SU-DHL-6 (cell line): ENCODE results near the gene SDCBP2.
A peak's percentile ranks its signal among the peaks of the same experiment; 100 is the strongest.

Experiments
- H2AFZ ChIP-seq: fragments of 200-600 bp; sonication (generic); 2 replicates; pipeline ENCODE4 v1.6.1; 2014; ENCODE audit warnings: low read depth, mild to moderate bottlenecking, moderate library complexity, mixed read lengths, antibody characterized with exemption, low read length; ENCODE audit not compliant: severe bottlenecking
- H3F3A ChIP-seq: fragments of 200-600 bp; shearing (Covaris generic); 2 replicates; pipeline ENCODE4 v1.6.0; 2016; ENCODE audit warnings: antibody characterized with exemption, mild to moderate bottlenecking; ENCODE audit not compliant: insufficient read depth
- H3K27ac ChIP-seq: fragments of 200-600 bp; sonication (generic); 2 replicates; pipeline ENCODE4 v1.5.1; 2016; ENCODE audit warnings: low read depth, mild to moderate bottlenecking, low read length, moderate library complexity, mixed read lengths
- H3K27me3 ChIP-seq: fragments of 200-600 bp; sonication (generic), shearing (Covaris generic); 2 replicates; pipeline ENCODE4 v1.6.0; 2014; ENCODE audit warnings: mild to moderate bottlenecking, low read length
- H3K36me3 ChIP-seq: fragments of 200-600 bp; sonication (generic); 2 replicates; pipeline ENCODE4 v1.6.1; 2014; ENCODE audit warnings: mild to moderate bottlenecking, low read length, mixed read lengths
- H3K4me2 ChIP-seq: fragments of 300-600, 200-600 bp; shearing (Covaris generic), sonication (generic); 2 replicates; pipeline ENCODE4 v1.6.0; 2014; ENCODE audit warnings: low read length, low read depth, mild to moderate bottlenecking; ENCODE audit not compliant: poor library complexity, severe bottlenecking
- H3K4me3 ChIP-seq: fragments of 200-600 bp; sonication (generic); 2 replicates; pipeline ENCODE4 v1.5.1; 2014; ENCODE audit warnings: antibody characterized with exemption, low read length, mild to moderate bottlenecking, mixed read lengths; ENCODE audit not compliant: insufficient read depth, poor library complexity, severe bottlenecking
- H3K79me2 ChIP-seq: fragments of 200-600 bp; sonication (generic); 2 replicates; pipeline ENCODE4 v1.6.1; 2014; ENCODE audit warnings: mild to moderate bottlenecking, low read length, moderate library complexity; ENCODE audit not compliant: insufficient read depth
- H3K9ac ChIP-seq: fragments of 200-600 bp; sonication (generic); 2 replicates; pipeline ENCODE4 v1.7.0; 2014; ENCODE audit warnings: mild to moderate bottlenecking, low read length
- H3K9me2 ChIP-seq: fragments of 200-600 bp; sonication (generic); replicated peaks from 2 replicates; pipeline ENCODE4 v1.6.1; 2014; ENCODE audit warnings: low read length; ENCODE audit not compliant: insufficient read depth
- H3K9me3 ChIP-seq: fragments of 200-600 bp; sonication (generic); 2 replicates; pipeline ENCODE4 v1.6.1; 2014; ENCODE audit warnings: low read length, mixed read lengths; ENCODE audit not compliant: insufficient read depth
- H4K20me1 ChIP-seq: fragments of 200-600 bp; sonication (generic); 2 replicates; pipeline ENCODE4 v1.6.1; 2014; ENCODE audit warnings: low read depth, mild to moderate bottlenecking, antibody characterized with exemption, low read length, moderate library complexity, mixed read lengths
- EZH2phosphoT487 ChIP-seq: fragments of 200-600 bp; sonication (generic), shearing (Covaris generic); conservative IDR thresholded peaks from 2 replicates; pipeline ENCODE4 v1.6.1; 2018; ENCODE audit warnings: mild to moderate bottlenecking, antibody characterized with exemption, low read length, moderate library complexity, mixed read lengths
- TF ChIP-seq, protein P1 (sequence below): fragments of 200-600 bp; sonication (generic); IDR thresholded peaks from one replicate; pipeline ENCODE4 v1.5.1; 2017; ENCODE audit warnings: antibody characterized with exemption, mild to moderate bottlenecking, low read length, moderate library complexity; ENCODE audit not compliant: insufficient read depth, poor library complexity, severe bottlenecking

The SDCBP2 gene

DNA sequence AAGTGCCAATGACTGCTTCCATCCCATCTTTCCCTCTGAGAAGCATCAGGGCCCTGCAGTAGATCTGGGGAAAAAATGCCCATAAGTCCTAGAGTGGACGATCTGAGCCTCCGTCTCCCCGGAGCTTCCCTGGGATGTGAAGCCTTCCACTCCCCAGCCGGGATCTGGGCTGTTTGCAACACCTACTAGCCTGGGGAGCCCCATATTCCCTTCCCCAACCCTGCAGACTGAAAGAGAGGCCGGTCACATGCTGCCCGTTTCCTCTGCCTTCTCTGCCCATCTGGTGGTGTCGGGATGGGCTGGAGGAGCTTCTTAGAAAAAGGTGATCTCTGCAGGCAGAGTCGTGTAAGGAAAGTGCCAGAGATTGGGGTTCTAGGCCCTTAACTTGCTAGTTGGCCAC lies 61.8 kb downstream of the SDCBP2 start:
- Histone ChIP-seq H3K4me2 (no peak overlapping the region), H2AFZ (no peak overlapping the region), H3K4me3 (no peak overlapping the region)

DNA sequence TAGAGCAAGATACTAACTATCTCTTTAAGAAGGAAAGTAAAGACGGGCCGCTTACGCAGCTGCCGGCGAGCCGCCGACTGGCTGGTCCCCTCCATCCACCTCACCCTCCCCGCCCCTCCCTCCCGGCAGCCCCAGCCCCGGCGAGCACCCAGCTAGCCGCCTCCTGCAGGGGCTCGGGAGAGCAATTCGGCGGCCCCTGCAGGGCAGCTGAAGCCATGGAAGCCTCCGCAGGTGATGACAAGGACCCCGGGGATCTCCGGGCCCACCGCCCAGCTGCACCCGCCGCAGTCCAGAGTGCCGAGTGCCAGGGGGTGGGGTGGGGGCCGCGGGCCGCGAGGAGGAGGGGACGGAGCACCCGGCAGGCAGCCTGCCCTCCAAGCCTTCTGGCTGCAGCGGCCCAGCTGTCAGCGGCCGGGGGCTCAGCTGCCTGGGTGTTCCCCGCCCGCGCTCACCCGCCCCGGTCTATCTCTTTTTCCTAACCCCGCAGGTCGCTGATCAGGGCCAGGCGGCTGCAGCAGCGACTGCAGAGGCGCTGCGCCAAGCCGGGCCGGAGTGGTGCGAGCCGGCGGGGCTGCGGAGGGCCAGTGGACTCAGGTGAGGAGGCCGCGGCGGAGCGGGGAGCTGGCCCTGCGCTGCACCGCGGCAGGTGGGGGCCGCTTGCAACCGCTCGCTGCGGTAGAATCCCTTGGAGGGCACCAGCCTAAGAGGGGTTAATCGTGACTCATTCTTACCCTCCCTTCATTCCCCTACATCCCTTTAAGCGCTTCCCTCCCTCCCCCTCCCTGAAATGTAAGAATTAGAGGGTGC lies 62.6 kb downstream of the SDCBP2 start, which contains the start of gene SNPH:
SNPH (plus strand) TSS at position 128 of the 807 bp plus-strand sequence. CDS start 29,946 bp downstream, outside the sequence.
- H3K9ac ChIP-seq: 0 out of 2 replicates have a peak within 1 kb of the TSS, but pooled peaks have one; percentile 14
- H2AFZ ChIP-seq: peak within 1 kb of the TSS; percentile 60
- no peaks in the 10 kb centered on the region for H3K36me3 ChIP-seq
- no peak for TF ChIP-seq EZH2phosphoT487
- TF ChIP-seq, protein P1, sequence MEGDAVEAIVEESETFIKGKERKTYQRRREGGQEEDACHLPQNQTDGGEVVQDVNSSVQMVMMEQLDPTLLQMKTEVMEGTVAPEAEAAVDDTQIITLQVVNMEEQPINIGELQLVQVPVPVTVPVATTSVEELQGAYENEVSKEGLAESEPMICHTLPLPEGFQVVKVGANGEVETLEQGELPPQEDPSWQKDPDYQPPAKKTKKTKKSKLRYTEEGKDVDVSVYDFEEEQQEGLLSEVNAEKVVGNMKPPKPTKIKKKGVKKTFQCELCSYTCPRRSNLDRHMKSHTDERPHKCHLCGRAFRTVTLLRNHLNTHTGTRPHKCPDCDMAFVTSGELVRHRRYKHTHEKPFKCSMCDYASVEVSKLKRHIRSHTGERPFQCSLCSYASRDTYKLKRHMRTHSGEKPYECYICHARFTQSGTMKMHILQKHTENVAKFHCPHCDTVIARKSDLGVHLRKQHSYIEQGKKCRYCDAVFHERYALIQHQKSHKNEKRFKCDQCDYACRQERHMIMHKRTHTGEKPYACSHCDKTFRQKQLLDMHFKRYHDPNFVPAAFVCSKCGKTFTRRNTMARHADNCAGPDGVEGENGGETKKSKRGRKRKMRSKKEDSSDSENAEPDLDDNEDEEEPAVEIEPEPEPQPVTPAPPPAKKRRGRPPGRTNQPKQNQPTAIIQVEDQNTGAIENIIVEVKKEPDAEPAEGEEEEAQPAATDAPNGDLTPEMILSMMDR: no peak
- no peaks in the 10 kb centered on the region for H3K79me2 ChIP-seq
- H3F3A ChIP-seq: no peaks in the 10 kb centered on the region
- H3K9me2 ChIP-seq: no peaks in the 10 kb centered on the region
- H3K9me3 ChIP-seq: no peaks in the 10 kb centered on the region
- peak within 1 kb of the TSS; percentile 33 for H3K4me3 ChIP-seq
- H4K20me1 ChIP-seq: no peaks in the 10 kb centered on the region
- no peaks in the 10 kb centered on the region for H3K27me3 ChIP-seq
- H3K27ac ChIP-seq: no peak within 1 kb of the TSS
- H3K4me2 ChIP-seq: peak within 1 kb of the TSS; percentile 35

More for the DNA sequence above, 61.8 kb downstream of the SDCBP2 start:
- Histone ChIP-seq H4K20me1 (no peaks in the 10 kb centered on the region), H3K9me2 (no peaks in the 10 kb centered on the region), H3K36me3 (no peaks in the 10 kb centered on the region), H3K9me3 (no peaks in the 10 kb centered on the region), H3F3A (no peaks in the 10 kb centered on the region), H3K9ac (no peak overlapping the region), H3K79me2 (no peaks in the 10 kb centered on the region), H3K27me3 (no peaks in the 10 kb centered on the region), H3K27ac (no peak overlapping the region)
- no peak for TF ChIP-seq EZH2phosphoT487
- TF ChIP-seq, protein P1: no peak

DNA sequence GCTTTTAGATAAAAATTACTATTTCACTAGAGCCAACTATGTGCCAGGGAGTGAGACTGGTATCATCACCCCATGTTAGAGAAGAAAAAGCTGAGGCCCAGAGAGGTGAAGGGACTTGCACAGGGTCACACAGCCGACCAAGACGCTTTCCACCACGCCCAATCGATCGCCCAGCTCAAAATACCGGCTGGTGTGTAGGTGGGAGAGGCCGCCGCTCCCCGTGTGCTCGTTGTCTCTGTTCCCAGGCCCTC lies 63.1 kb downstream of the SDCBP2 start:
- Histone ChIP-seq H3K36me3 (no peaks in the 10 kb centered on the region), H3K9me2 (no peaks in the 10 kb centered on the region), H2AFZ (peak overlapping the region; percentile 60), H3K9me3 (no peaks in the 10 kb centered on the region), H3K4me2 (peak overlapping the region; percentile 35), H3K79me2 (no peaks in the 10 kb centered on the region), H4K20me1 (no peaks in the 10 kb centered on the region), H3K4me3 (no peak overlapping the region), H3K9ac (no peak overlapping the region), H3K27me3 (no peaks in the 10 kb centered on the region), H3F3A (no peaks in the 10 kb centered on the region), H3K27ac (no peak overlapping the region)
- TF ChIP-seq, protein P1: no peak
- no peak for TF ChIP-seq EZH2phosphoT487
